SK-N-SH (cell line): ENCODE data around the gene LPAR1. TPM values are rescaled to one million over a fixed set of nuclear protein-coding genes. Genes with fewer than 3 reads are reported as not detected.
"Not testable (repeated sequence)": the region's sequence is repeated elsewhere in the genome, so short reads cannot be mapped to it uniquely, and the experiment has no call there.

Source experiments
- CTCF ChIA-PET: fragments of 300-600, 350-600 bp; formaldehyde crosslinking; extraction: SDS; loops from one replicate; lab custom pipeline; 2021; lab: Yijun Ruan, JAX
- POLR2A ChIA-PET: fragments of 350-600 bp; sonication (Branson Sonifier 250); formaldehyde crosslinking; extraction: SDS; loops from one replicate; lab custom pipeline; 2020; ENCODE audit warnings: antibody characterized with exemption, inconsistent platforms; lab: Yijun Ruan, JAX
- DNase-seq: peaks from one replicate; pipeline ENCODE4 v3.0.0; 2012
- H2AFZ ChIP-seq: fragments of 200-600 bp; sonication (generic); 2 replicates; pipeline ENCODE4 v1.8.1; 2016; ENCODE audit warnings: antibody characterized with exemption, mild to moderate bottlenecking, low read depth
- H3F3A ChIP-seq: fragments of 200-600 bp; sonication (generic); replicated peaks from 2 replicates; pipeline ENCODE3; 2016; ENCODE audit warnings: antibody characterized with exemption, mild to moderate bottlenecking; ENCODE audit not compliant: insufficient read depth
- H3K27ac ChIP-seq, 2 experiments: fragments of 200-500 bp in 1 of 2; fragments of 200-600 bp in 1 of 2; sonication (Bioruptor generic) in 1 of 2; sonication (generic), shearing (Covaris generic) in 1 of 2; 2 replicates each; pipeline versions ENCODE4 v1.5.1 to v1.6.1; 2014 to 2016; ENCODE audit warnings: low read depth in 2 of 2, inconsistent platforms in 1 of 2, low read length in 1 of 2, mild to moderate bottlenecking in 1 of 2, mixed read lengths in 1 of 2
- H3K27me3 ChIP-seq: fragments of 200-600 bp; sonication (generic), shearing (Covaris generic); 2 replicates; pipeline ENCODE4 v1.6.1; 2016; ENCODE audit warnings: mixed run types; ENCODE audit not compliant: insufficient read depth
- H3K36me3 ChIP-seq, 2 experiments: fragments of 200-500 bp in 1 of 2; fragments of 200-600 bp in 1 of 2; sonication (Bioruptor generic) in 1 of 2; sonication (generic) in 1 of 2; replicated peaks in 1 of 2; 2 replicates each; pipeline versions ENCODE3 to v1.5.1; 2014 to 2016; ENCODE audit warnings: low read length in 1 of 2, mild to moderate bottlenecking in 1 of 2; ENCODE audit not compliant: insufficient read depth in 2 of 2, control insufficient read depth in 1 of 2
- H3K4me1 ChIP-seq, 2 experiments: fragments of 200-500 bp in 1 of 2; fragments of 200-600 bp in 1 of 2; sonication (Bioruptor generic) in 1 of 2; sonication (generic), shearing (Covaris generic) in 1 of 2; 2 replicates each; pipeline versions ENCODE4 v1.5.1 to v1.6.1; 2014 to 2016; ENCODE audit warnings: low read depth in 1 of 2, low read length in 1 of 2, mixed run types in 1 of 2; ENCODE audit not compliant: insufficient read depth in 2 of 2, control insufficient read depth in 1 of 2
- H3K4me2 ChIP-seq: fragments of 200-600 bp; sonication (generic), shearing (Covaris generic); 2 replicates; pipeline ENCODE4 v1.6.1; 2017; ENCODE audit warnings: mixed run types
- H3K4me3 ChIP-seq, 2 experiments: fragments of 200-500 bp in 1 of 2; fragments of 200-600 bp in 1 of 2; sonication (Bioruptor generic) in 1 of 2; sonication (generic), shearing (Covaris generic) in 1 of 2; 2 replicates each; pipeline versions ENCODE4 v1.5.1 to v1.8.1; 2014 to 2016; ENCODE audit warnings: low read depth in 2 of 2, inconsistent platforms in 1 of 2, low read length in 1 of 2, mild to moderate bottlenecking in 1 of 2, mixed read lengths in 1 of 2, moderate library complexity in 1 of 2
- H3K79me2 ChIP-seq: fragments of 200-600 bp; sonication (generic); 2 replicates; pipeline ENCODE4 v1.8.1; 2017; ENCODE audit warnings: mild to moderate bottlenecking; ENCODE audit not compliant: insufficient read depth
- H3K9ac ChIP-seq: fragments of 200-600 bp; sonication (generic); 2 replicates; pipeline ENCODE4 v1.6.1; 2017; ENCODE audit warnings: mixed run types
- H3K9me2 ChIP-seq: fragments of 200-600 bp; sonication (generic); 2 replicates; pipeline ENCODE4 v1.6.1; 2017; ENCODE audit warnings: mixed run types
- H3K9me3 ChIP-seq: fragments of 200-600 bp; sonication (generic); 2 replicates; pipeline ENCODE4 v1.6.1; 2017; ENCODE audit warnings: mixed run types, mild to moderate bottlenecking, moderate library complexity
- H4K20me1 ChIP-seq: fragments of 200-600 bp; sonication (generic); 2 replicates; pipeline ENCODE4 v1.6.1; 2017; ENCODE audit warnings: mild to moderate bottlenecking, mixed run types; ENCODE audit not compliant: insufficient read depth
- CHD2 ChIP-seq: fragments of 150-350 bp; IDR thresholded peaks from 2 replicates; pipeline ENCODE4 v1.6.1; 2018; ENCODE audit warnings: low read length; ENCODE audit not compliant: partially characterized antibody
- CTCF ChIP-seq: fragments of 200-600 bp; sonication (generic); IDR thresholded peaks from 2 replicates; pipeline ENCODE4 v1.6.1; 2017; ENCODE audit warnings: antibody characterized with exemption, mild to moderate bottlenecking, moderate library complexity
- ELF1 ChIP-seq: IDR thresholded peaks from 2 replicates; pipeline ENCODE4 v1.4.0; 2012
- GABPA ChIP-seq: IDR thresholded peaks from 2 replicates; pipeline ENCODE4 v1.4.0; 2012; ENCODE audit warnings: low read depth, mild to moderate bottlenecking
- IRF3 ChIP-seq: fragments of 150-350 bp; IDR thresholded peaks from 2 replicates; pipeline ENCODE4 v1.6.1; 2016; ENCODE audit warnings: mild to moderate bottlenecking, low read depth, low read length
- MEF2A ChIP-seq: IDR thresholded peaks from 2 replicates; pipeline ENCODE4 v1.4.0; 2012; ENCODE audit warnings: low read depth, borderline replicate concordance
- NRF1 ChIP-seq: IDR thresholded peaks from 2 replicates; pipeline ENCODE4 v1.6.1; 2012; ENCODE audit warnings: low read depth, mild to moderate bottlenecking, low read length
- RCOR1 ChIP-seq: fragments of 150-350 bp; IDR thresholded peaks from 2 replicates; pipeline ENCODE4 v1.6.1; 2017; ENCODE audit warnings: antibody characterized with exemption, low read length
- RFX5 ChIP-seq: IDR thresholded peaks from 2 replicates; pipeline ENCODE4 v1.6.1; 2012; ENCODE audit warnings: mild to moderate bottlenecking, improper control_type of control experiment, low read length
- RXRA ChIP-seq: IDR thresholded peaks from 2 replicates; pipeline ENCODE4 v1.4.0; 2012; ENCODE audit warnings: low read depth, mild to moderate bottlenecking, borderline replicate concordance
- SIN3A ChIP-seq: IDR thresholded peaks from 2 replicates; pipeline ENCODE4 v1.6.1; 2012; ENCODE audit warnings: low read depth, mild to moderate bottlenecking, low read length, moderate library complexity, borderline replicate concordance
- SMC3 ChIP-seq: IDR thresholded peaks from 2 replicates; pipeline ENCODE4 v1.6.1; 2012; ENCODE audit warnings: low read depth, low read length, improper control_type of control experiment
- TAF1 ChIP-seq: IDR thresholded peaks from 2 replicates; pipeline ENCODE4 v1.6.1; 2012; ENCODE audit warnings: low read depth, mild to moderate bottlenecking, low read length, moderate library complexity, borderline replicate concordance
- TEAD4 ChIP-seq: IDR thresholded peaks from 2 replicates; pipeline ENCODE4 v1.4.0; 2012; ENCODE audit warnings: mild to moderate bottlenecking, borderline replicate concordance; ENCODE audit not compliant: insufficient read depth
- USF1 ChIP-seq: IDR thresholded peaks from 2 replicates; pipeline ENCODE4 v1.4.0; 2012; ENCODE audit warnings: low read depth, borderline replicate concordance
- USF2 ChIP-seq: fragments of 150-350 bp; IDR thresholded peaks from 2 replicates; pipeline ENCODE4 v1.6.1; 2017; ENCODE audit warnings: antibody characterized with exemption, low read length, low read depth, borderline replicate concordance
- YY1 ChIP-seq: IDR thresholded peaks from 2 replicates; pipeline ENCODE4 v1.4.0; 2012; ENCODE audit warnings: low read depth, mild to moderate bottlenecking
- WGBS: methylation state at CpG from one replicate; pipeline ENCODE4 v1.1.6; 2017; ENCODE audit warnings: low lambda C conversion rate; 5-methylcytosine and 5-hydroxymethylcytosine counted together
- polyA plus RNA-seq, 3 experiments: library from polyadenylated mRNA; depleted of rRNA; stranded (reverse); fragments of >200 nt; gene quantifications; 2 replicates each; pipeline ENCODE4 v1.2.3, GENCODE V29; 2012

LPAR1 gene
- polyA plus RNA-seq, 1 of the 3 experiments (the other 2 are of a cell fraction) = 9.4 TPM

GRCh38 chr9:110825950-110826349, 212.3 kb downstream of the LPAR1 start:
- CTCF ChIA-PET = no interaction called here
- Histone ChIP-seq H4K20me1 (no peaks in the 10 kb centered on the region), H3K4me2 (no peak overlapping the region), H3K79me2 (no peaks in the 10 kb centered on the region), H3K9ac (no peak overlapping the region), H3K9me2 (no peaks in the 10 kb centered on the region), H3K27ac (no peak overlapping the region), H3K4me3 (no peak overlapping the region), H3K27me3 (no peaks in the 10 kb centered on the region), H3K4me1 (peaks cover 0 to 11% of the 10 kb centered on the region in 2 experiments; a peak in 2 of 4 replicates), H3K9me3 (no peaks in the 10 kb centered on the region), H2AFZ (no peak overlapping the region), H3K36me3 (no peaks in the 10 kb centered on the region), H3F3A (no peaks in the 10 kb centered on the region)
- no peak for DNase-seq
- TF ChIP-seq RXRA (no peak), CTCF (no peak), TEAD4 (no peak), GABPA (no peak), USF1 (no peak), SMC3 (no peak), SIN3A (no peak), RFX5 (no peak), CHD2 (no peak), TAF1 (no peak), RCOR1 (no peak), USF2 (no peak), IRF3 (no peak), MEF2A (no peak), ELF1 (no peak), NRF1 (no peak), YY1 (no peak)
- POLR2A ChIA-PET = no interaction called here
- WGBS = 79% methylated on average over 2 of the region's 2 CpGs

GRCh38 chr9:110825129-110825528, 213.1 kb downstream of the LPAR1 start:
- H3K4me2 ChIP-seq, POLR2A ChIA-PET, H3K27ac ChIP-seq, H3K79me2 ChIP-seq, H3K4me3 ChIP-seq, H3F3A ChIP-seq, H2AFZ ChIP-seq, CTCF ChIA-PET, H3K36me3 ChIP-seq, H3K9me2 ChIP-seq, H4K20me1 ChIP-seq, H3K9me3 ChIP-seq, H3K27me3 ChIP-seq, DNase-seq, H3K9ac ChIP-seq: not testable (repeated sequence)
- peaks cover 0 to 18% of the 10 kb centered on the region in 2 experiments; a peak in 2 of 4 replicates for H3K4me1 ChIP-seq
